OCI-LY7 (cell line): Measurements from ENCODE around the gene MSANTD1. TPM values are rescaled to one million over a fixed set of nuclear protein-coding genes. Genes with fewer than 3 reads are reported as not detected.

Experiments
- BruUV-seq: library from RNA; stranded (reverse); fragments of 400-500 nt; replicated peaks from 2 replicates; lab custom pipeline; 2021; lab: Mats Ljungman, UMichigan
- CTCF ChIA-PET: fragments of 300-600 bp; sonication (Branson Sonifier 250); formaldehyde crosslinking; loops from one replicate; lab custom pipeline; 2022; ENCODE audit warnings: antibody characterized with exemption; ENCODE audit not compliant: unreplicated experiment; lab: Charles Lee
- POLR2A ChIA-PET: fragments of 300-600 bp; sonication (Branson Sonifier 250); formaldehyde crosslinking; loops from one replicate; lab custom pipeline; 2022; ENCODE audit warnings: antibody characterized with exemption; lab: Charles Lee
- DNase-seq: peaks from one replicate; pipeline ENCODE4 v3.0.0-alpha.2; 2015; ENCODE audit warnings: low spot score
- H2AFZ ChIP-seq: fragments of 200-600 bp; sonication (generic), shearing (Covaris generic); 2 replicates; pipeline ENCODE4 v1.6.1; 2014; ENCODE audit warnings: mild to moderate bottlenecking, antibody characterized with exemption, low read length, moderate library complexity
- H3K27ac ChIP-seq: fragments of 200-600 bp; sonication (generic); 2 replicates; pipeline ENCODE4 v1.5.1; 2014; ENCODE audit warnings: mixed run types, low read depth, mild to moderate bottlenecking, moderate library complexity, low read length, inconsistent platforms; ENCODE audit not compliant: poor library complexity, severe bottlenecking
- H3K36me3 ChIP-seq: fragments of 200-600 bp; sonication (generic); 2 replicates; pipeline ENCODE4 v1.6.1; 2014; ENCODE audit warnings: mild to moderate bottlenecking, antibody characterized with exemption, low read length, moderate library complexity, mixed read lengths; ENCODE audit not compliant: insufficient read depth
- H3K4me1 ChIP-seq: fragments of 200-600 bp; sonication (generic); 2 replicates; pipeline ENCODE4 v1.5.1; 2014; ENCODE audit warnings: mild to moderate bottlenecking, low read length; ENCODE audit not compliant: insufficient read depth, poor library complexity, severe bottlenecking
- H3K4me2 ChIP-seq: fragments of 200-600 bp; sonication (generic); 2 replicates; pipeline ENCODE4 v1.6.1; 2014; ENCODE audit warnings: mild to moderate bottlenecking, low read length
- H3K4me3 ChIP-seq: fragments of 200-600 bp; sonication (generic); 2 replicates; pipeline ENCODE4 v1.5.1; 2014; ENCODE audit warnings: mild to moderate bottlenecking, low read depth, low read length; ENCODE audit not compliant: poor library complexity, severe bottlenecking
- H3K79me2 ChIP-seq: fragments of 200-600 bp; sonication (generic); 2 replicates; pipeline ENCODE4 v1.6.1; 2016; ENCODE audit warnings: low read depth, mild to moderate bottlenecking, low read length, moderate library complexity, mixed read lengths; ENCODE audit not compliant: insufficient read depth
- H3K9me2 ChIP-seq: fragments of 200-600 bp; sonication (generic); 2 replicates; pipeline ENCODE4 v1.6.1; 2016; ENCODE audit warnings: mild to moderate bottlenecking, low read length, mixed read lengths; ENCODE audit not compliant: insufficient read depth
- H3K9me3 ChIP-seq: fragments of 200-600 bp; sonication (generic); 2 replicates; pipeline ENCODE4 v1.6.1; 2014; ENCODE audit warnings: mild to moderate bottlenecking, mixed run types, low read length, mixed read lengths
- H4K20me1 ChIP-seq: fragments of 200-600 bp; sonication (generic); 2 replicates; pipeline ENCODE4 v1.6.1; 2014; ENCODE audit warnings: mild to moderate bottlenecking, antibody characterized with exemption, low read length, moderate library complexity, mixed read lengths; ENCODE audit not compliant: insufficient read depth
- CTCF ChIP-seq: fragments of 200-600 bp; sonication (generic); conservative IDR thresholded peaks from 2 replicates; pipeline ENCODE4 v1.5.1; 2014; ENCODE audit warnings: mild to moderate bottlenecking, antibody characterized with exemption, low read length, moderate library complexity, mixed read lengths
- EZH2phosphoT487 ChIP-seq: fragments of 200-600 bp; sonication (generic); IDR thresholded peaks from 2 replicates; pipeline ENCODE4 v1.6.1; 2018; ENCODE audit warnings: low read depth, borderline replicate concordance, mild to moderate bottlenecking, mixed run types, antibody characterized with exemption, low read length, moderate library complexity, mixed read lengths
- intact Hi-C: fragments of 100-400 bp; cut with micrococcal nuclease; formaldehyde crosslinking; loops from one replicate; pipeline ENCODE4 v1.10.0; 2022; ENCODE audit not compliant: unreplicated experiment
- total RNA-seq, 2 experiments: library from RNA; depleted of rRNA in 1 of 2; stranded (reverse); fragments of >200 nt in 1 of 2; shearing (Covaris generic) in 1 of 2; gene quantifications; 2 replicates each; pipeline ENCODE4 v1.2.3, GENCODE V29; 2014 to 2022

MSANTD1 gene
- total RNA-seq, 2 experiments from 2014 or later = 0.13 to 1.0 TPM

- H3K4me2 ChIP-seq = no peak overlapping the region
- ChIA-PET POLR2A (no interaction called here), CTCF (no interaction called here)
- H3K4me3 ChIP-seq = no peak overlapping the region
- H3K36me3 ChIP-seq = peaks cover 11% of the 10 kb centered on the region; the same call in 1 of the 2 replicates
- H3K9me2 ChIP-seq = no peaks in the 10 kb centered on the region
- H3K27ac ChIP-seq = no peak overlapping the region
- no peak for DNase-seq
- no peaks in the 10 kb centered on the region for H3K4me1 ChIP-seq
- no peaks in the 10 kb centered on the region for H3K9me3 ChIP-seq
- BruUV-seq = no TSS peak
- TF ChIP-seq EZH2phosphoT487 (no peak), CTCF (no peak)
- intact Hi-C loops = no loop called here
- H3K79me2 ChIP-seq = no peaks in the 10 kb centered on the region
- H4K20me1 ChIP-seq = no peaks in the 10 kb centered on the region
- no peak overlapping the region for H2AFZ ChIP-seq
Measured at GRCh38 chr4:3244747-3245146, 4.2 kb upstream of the MSANTD1 start.

GRCh38 chr4:3245676-3246075 is 3.3 kb upstream of the MSANTD1 start:
- H3K27ac ChIP-seq = no peak overlapping the region
- no peak overlapping the region for H3K4me2 ChIP-seq
- TF ChIP-seq CTCF = no peak
- TF ChIP-seq EZH2phosphoT487 = no peak
- CTCF ChIA-PET = no interaction called here
- no TSS peak for BruUV-seq
- H3K9me2 ChIP-seq = no peaks in the 10 kb centered on the region
- DNase-seq = no peak
- H2AFZ ChIP-seq = no peak overlapping the region
- peaks cover 5% of the 10 kb centered on the region; the same call in 1 of the 2 replicates for H3K36me3 ChIP-seq
- intact Hi-C loops = no loop called here
- H3K79me2 ChIP-seq = no peaks in the 10 kb centered on the region
- no peaks in the 10 kb centered on the region for H4K20me1 ChIP-seq
- no peaks in the 10 kb centered on the region for H3K4me1 ChIP-seq
- no peak overlapping the region for H3K4me3 ChIP-seq
- H3K9me3 ChIP-seq = no peaks in the 10 kb centered on the region
- POLR2A ChIA-PET = no interaction called here

GRCh38 chr4:3246458-3247398 is 2.2 kb upstream of the MSANTD1 start:
- H3K4me2 ChIP-seq = no peak overlapping the region
- intact Hi-C loops = no loop called here
- BruUV-seq = no TSS peak
- no peak overlapping the region for H3K4me3 ChIP-seq
- TF ChIP-seq CTCF (peak; percentile 32; the same call in 1 of the 2 replicates), EZH2phosphoT487 (no peak)
- H3K79me2 ChIP-seq = no peaks in the 10 kb centered on the region
- no peak overlapping the region for H3K27ac ChIP-seq
- no peaks in the 10 kb centered on the region for H4K20me1 ChIP-seq
- ChIA-PET POLR2A (interaction anchor here (0.8 kb wide), 1 partner anchor 14 kb away, joined by 3 read pairs; no protein-coding TSS in a partner anchor), CTCF (no interaction called here)
- H2AFZ ChIP-seq = no peak overlapping the region
- no peaks in the 10 kb centered on the region for H3K9me2 ChIP-seq
- no peak for DNase-seq
- H3K36me3 ChIP-seq = no peaks in the 10 kb centered on the region; the same call in 1 of the 2 replicates
- H3K4me1 ChIP-seq = no peaks in the 10 kb centered on the region
- H3K9me3 ChIP-seq = no peaks in the 10 kb centered on the region
